HG03521 (cell line): ENCODE results near the gene OOEP.

ENCODE experiments used
- ATAC-seq: cut with Tn5 transposase; IDR thresholded peaks from one replicate; pipeline ENCODE4 v1.9.1; 2021; ENCODE audit warnings: mild to moderate bottlenecking, moderate library complexity; ENCODE audit not compliant: unreplicated experiment

Gene OOEP

DNA sequence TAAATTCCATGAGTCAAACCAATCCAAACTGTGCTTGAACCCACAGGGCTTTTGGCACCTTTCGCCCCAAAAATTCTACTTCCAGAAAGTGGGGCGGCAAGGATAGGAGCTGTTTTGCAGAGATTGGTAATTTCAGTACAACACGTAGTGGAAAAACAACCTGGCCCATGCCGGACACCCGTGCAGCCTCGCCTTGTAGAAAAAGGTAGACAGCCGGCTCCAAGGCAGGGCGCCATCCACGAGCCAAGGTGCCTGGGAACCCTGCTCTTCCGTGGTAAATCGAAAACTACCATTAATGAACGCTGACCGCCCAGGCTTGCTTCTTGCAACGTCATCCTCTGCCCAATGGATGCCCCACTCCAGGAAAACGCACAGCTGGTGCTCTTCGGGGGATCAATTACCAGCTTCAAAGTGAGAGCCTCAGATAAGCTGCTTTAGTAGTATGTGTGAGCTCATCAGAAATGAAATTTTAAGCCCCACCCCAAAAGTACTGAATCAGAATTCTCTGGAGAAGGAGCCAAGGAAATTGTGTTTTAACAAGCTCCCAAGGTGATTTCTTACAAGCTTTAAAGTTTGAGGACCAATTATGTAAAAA lies 1.8 kb downstream of the OOEP start:
- no peak for ATAC-seq

DNA sequence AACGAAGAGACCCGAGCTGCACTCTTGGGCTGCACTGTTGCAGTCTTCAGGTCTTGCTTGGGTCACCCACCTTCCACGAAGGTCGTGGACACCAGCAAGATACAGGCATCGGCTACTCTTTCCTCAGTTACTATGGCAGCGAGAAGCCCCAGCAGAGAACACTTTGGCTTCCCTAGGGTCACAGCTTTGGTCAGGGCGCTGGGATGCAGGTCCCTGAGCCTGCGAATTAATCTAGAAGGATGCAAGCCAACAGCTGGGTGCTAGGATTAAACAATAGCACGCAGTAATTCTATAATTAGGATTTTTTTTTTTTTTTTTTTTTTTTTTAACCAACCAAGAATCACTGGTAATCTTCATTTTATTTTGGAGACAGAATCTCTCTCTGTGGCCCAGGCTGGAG lies 5.1 kb downstream of the OOEP start:
- ATAC-seq: no peak

DNA sequence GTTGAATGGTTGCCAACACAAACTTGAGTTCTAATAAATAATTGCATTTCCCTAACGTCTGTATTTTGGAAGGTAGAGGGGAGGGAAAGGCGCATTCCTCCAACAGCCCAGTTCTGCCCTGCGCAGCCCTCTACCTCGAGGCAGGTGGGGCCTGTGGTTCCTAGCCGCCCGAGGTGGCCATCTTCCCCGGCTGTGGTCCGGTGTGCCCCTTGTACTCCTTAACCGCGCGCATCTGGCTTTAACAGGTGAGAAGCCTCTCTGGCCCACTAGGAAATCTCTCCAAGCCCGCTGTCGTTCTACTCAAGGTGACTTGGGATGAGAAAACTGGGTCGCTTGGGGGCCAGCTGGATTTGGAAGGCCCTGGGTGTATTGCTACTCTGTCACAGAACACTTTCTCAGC lies 5.6 kb downstream of the OOEP start:
- no peak for ATAC-seq

DNA sequence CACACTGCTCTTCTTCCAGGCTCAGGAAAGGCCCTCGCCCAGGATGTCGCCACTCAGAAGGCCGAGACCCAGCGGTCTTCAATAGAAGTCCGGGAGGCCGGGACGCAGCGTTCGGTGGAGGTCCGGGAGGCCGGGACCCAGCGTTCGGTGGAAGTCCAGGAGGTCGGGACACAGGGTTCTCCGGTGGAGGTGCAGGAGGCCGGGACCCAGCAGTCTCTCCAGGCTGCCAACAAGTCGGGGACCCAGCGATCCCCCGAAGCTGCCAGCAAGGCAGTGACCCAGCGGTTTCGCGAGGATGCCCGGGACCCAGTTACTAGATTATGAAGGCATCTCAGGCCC lies 6.2 kb downstream of the OOEP start:
- no peak for ATAC-seq

DNA sequence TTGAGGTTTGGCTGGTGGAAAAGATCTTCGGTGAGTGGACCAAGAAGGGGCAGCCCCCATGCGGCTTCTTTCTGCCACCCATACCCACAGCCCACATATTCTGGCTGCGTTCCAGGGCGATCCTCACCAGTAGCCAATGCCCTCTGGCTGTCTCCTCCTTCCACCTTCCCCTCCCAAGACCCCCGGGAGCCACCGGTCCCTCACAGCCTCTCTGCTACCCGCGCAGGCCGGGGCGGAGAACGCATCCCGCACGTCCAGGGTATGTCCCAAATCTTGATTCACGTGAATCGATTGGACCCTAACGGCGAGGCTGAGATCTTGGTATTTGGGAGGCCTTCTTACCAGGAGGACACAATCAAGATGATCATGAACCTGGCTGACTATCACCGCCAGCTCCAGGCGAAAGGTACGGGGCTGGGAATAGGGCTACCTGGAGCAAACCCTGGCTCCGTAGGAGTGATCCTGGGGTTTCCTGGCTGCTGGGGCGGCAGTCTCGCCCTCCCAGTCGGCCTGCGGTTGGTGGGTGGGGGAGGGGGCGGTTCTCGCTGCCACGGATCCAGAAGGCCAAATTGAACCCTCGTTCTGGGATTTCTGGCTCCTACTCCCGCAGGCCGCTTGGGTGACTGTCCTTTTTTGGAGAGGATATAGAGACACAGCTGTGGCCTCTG lies 6.7 kb downstream of the OOEP start:
- no peak for ATAC-seq

DNA sequence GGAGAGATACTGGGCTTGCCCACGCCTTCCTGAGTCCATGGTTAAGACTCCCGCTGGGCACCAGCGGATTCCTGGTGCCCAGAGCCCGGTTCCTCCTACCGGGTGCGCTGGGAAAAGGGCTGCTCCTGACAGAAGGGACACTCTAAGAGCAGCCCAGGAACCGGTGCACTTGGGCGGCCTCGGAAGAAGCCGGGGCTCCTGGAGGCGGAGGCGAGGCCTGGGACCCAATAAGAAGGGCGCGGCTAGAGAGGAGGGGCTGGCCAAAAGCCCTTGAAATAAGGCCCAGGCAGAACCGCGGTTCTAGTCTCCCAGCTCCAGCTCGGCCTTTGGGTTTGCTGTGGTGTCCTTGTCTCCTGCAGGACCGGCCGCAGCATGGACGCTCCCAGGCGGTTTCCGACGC lies 7.3 kb downstream of the OOEP start, which contains the start of gene KHDC3L:
Gene KHDC3L (plus strand): TSS at position 301 of the 400 bp plus-strand sequence. CDS start 72 bp downstream, at position 373.
- no peak for ATAC-seq

DNA sequence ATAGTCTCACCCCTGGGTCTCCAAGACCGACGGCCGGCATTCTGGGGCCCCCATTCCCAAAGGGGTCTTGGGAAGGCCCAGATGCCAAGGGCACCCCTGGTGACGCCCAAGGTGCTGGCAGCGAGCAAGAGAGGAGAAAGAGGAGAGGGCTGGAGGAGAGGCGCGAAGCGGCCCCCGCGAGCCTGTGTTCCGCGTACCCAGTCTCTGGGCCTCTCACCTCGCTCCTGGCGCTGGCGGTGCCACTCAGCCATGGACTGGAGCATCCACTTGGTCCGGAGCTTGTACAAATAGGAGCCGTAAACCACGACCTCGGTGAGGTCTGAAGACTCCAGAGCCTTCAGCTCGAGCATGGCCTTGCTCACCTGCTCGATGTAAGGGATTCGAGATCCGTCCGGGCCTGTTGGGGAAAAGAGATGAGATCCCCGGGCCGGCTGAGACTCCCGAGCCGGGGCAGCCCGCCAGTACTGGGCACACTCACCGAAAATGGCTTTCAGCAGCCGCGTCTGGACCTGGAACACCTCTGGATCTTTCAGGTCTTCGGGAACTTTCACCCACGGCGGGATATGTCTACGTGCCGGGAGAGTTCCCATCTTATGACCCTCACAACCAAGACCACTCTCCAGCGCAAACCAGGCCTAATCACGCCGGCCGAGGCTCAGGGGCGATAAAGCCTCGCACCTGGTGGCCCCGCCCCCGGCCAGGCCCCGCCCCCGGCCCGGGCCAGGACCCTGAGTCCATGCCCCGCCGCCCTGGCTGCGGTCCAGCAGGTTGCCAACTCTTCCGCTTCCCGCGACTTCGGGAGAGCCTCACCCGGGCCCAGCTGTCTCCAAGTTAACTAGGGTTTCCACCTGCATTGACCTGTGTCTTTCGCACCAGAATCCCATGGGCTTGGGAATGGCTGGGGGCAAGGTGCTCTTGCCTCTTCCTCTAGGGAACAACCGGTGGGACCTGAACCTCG lies 15.8 kb downstream of the OOEP start, which contains the start of gene DPPA5:
Gene DPPA5 (minus strand): TSS at position 641 of the 958 bp plus-strand sequence. CDS start 51 bp downstream, at position 590.
- ATAC-seq: no peak

DNA sequence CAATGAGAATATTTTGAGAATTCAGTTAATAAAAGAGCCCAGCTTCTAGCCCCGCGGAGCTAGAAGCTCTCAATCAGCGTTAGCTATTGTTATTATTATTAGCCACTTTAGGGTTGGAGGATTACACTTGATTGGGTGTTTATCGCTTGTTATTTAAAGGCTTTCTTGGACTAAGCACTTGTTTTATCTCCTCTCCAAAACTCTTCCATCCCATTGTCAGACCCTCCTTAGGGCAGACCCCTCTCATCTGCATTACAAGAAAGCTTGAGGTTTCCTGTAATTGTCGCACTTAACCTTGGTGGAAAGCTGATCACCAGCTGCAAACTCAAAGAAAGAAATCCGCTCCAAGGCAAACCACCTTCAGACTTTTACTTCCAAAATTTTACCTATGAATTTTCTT lies 20.4 kb downstream of the OOEP start:
- no peak for ATAC-seq

DNA sequence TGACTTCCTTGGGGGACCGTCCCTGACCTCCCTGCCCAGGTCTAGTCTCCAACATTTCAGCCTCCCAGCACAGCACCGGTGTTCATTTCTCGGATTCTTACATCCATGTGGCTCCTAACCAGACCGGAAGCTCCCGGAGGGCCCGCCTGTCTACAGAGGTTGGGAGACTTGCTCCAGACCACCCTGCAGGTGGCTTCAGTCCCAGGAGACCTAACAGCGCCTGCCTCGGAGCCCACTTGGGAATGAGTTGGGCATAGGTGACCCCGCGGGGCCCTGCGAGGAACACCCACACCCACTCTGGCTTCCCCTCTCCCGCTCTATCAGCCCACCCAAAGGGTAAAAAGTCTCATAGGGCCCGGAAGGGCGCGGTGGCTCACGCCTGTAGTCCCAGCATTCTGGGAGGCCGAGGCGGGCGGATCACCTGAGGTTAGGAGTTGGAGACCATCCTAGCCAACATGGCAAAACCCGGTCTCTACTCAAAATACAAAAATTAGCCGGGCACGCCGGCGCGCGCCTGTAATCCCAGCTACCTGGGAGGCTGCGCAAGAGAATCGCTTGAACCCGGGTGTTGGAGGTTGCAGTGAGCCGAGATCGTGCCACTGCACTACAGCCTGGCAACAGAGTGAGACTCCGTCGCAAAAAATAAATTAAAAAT lies 21.0 kb downstream of the OOEP start:
- no peak for ATAC-seq

DNA sequence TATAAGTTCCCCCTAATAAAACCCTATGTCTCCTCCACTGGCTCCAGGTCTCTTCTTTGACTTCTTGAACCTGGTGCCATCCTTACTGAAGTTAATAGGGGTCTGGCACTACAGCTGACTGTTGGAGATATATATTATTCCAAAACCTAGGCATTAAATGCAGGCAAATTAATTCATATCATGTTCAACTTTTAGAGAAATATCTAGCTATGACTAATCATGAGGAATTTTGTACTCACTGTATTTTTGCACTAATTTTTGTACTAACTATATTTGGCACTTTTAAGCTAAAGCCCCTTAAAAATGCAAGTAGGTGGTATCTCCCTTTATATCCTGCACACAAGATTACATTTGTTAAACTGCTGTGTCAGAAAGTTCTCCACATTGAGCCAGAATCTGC lies 26.5 kb downstream of the OOEP start:
- no peak for ATAC-seq

DNA sequence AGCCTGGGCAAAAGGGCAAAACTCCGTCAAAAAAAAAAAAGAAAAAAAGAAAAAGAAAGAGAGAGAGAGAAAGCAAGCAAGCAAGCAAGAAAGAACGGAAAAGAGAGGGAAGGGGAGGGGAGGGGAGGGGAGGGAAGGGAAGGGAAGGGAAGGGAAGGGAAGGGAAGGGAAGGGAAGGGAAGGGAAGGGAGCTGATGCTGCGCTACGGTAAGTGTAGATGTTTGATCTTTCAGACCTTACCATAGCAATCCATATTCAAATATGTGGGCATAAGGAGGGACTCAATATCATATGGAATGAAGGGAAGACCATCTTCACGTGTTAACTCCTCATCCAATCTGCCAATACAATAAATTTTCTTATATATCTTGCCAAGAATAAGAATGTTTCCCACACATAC lies 27.5 kb downstream of the OOEP start:
- no peak for ATAC-seq

DNA sequence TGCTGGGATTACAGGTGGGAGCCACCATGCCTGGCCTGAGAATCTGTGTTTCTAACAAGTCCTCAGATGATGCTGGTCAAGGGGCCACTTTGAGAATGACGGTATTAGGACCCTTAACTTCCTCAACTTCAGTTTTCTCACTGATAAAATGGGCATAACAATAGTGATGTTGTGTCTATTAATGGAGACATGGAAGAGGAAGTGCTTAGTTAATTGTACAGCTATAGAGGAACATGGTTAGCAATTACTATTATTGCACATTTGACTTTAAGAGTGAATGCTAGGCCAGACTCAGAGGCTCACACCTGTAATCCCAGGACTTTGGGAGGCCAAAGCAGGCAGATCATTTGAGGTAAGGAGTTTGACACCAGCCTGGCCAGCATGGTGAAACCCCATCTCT lies 28.4 kb downstream of the OOEP start:
- no peak for ATAC-seq

DNA sequence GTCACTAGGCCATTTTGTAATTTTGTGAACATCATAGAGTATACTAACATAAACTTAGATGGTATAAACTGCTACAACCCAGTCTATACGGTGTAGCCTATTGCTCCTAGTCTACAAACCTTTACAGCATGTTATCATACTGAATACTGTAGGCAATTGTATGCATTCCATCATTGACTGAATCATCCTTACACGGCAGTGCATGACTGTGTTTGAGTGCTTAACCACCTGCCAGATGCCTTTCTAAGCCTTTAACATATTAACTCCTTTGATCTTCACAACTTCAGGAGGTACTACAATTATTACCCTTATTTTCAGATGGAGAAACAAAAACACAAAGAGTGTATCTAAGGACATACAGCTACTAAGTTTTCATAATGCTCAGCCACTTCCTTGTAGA lies 29.6 kb downstream of the OOEP start:
- no peak for ATAC-seq

DNA sequence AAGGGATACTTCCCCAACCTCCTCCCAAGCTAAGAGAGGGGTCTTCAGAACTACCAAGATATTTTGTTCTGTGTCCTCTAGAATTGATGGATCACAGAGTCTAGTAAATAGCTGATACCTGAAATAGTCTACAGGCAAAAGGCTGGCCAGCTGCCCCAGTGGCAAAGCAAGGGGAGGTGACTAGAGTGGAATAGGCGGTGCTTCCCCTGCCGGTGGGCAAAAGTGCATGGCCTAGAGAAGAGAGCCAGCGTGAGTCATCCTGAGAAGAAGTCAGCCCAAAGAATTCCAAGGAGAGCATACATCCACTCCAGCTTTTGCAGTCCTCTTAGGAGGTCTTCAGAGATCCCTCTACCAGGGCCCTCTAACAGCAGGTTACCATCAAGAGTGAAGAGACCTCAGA lies 30.4 kb downstream of the OOEP start:
- no peak for ATAC-seq

DNA sequence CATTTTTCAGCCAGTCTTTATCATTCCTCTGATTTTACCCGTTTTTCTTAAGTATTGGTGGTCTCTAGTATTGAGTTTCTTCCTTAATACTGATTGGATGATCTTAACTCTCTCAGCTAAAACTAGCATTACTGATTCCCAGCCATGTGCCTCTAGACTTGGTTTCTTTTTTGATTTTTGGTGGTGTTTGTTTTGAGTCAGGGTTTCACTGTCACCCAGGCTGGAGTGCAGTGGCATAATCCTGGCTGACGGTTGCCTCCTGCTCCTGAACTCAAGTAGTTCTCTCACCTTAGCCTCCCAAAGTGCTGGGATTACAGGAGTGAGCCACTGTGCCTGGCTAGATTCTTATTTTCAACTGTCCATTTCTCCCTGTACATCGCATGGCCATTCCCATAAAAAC lies 40.5 kb downstream of the OOEP start:
- ATAC-seq: no peak

DNA sequence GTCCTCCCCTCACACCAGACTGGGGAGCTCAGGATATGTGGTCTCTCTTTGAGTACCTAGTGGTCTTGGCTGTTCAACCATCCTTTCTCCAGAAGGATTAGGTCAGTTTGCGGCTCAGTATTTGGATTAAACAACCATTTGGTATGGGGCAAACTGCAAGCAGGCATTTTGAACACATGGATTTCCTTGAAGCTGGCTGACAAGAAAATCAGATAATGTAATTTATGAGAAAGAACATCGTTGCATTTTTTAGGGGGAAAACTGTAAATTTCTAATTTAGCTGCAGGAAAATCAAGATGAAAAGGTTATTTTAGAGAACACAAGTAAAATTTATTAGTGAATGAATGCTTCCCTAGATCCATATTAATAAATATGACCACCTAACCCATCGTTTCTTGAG lies 40.9 kb downstream of the OOEP start:
- no peak for ATAC-seq

DNA sequence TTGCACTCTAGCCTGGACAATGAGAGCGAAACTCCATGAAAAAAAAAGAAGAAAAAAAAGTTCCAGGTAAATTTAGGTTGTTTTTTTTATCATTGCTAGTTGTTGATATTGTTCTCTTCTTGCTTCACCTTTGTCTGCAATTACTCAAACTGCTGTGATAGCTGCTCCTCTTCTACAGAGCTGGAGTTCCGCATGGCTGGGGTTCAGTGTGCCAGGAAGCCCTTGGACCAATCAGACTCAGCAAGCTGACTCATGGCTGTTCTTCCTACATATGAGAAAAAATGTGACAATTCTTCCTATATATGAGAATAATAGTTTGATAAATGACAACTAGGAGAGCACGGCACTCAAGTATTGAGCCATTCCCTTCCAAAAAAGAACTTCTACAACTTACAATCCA lies 44.0 kb downstream of the OOEP start:
- no peak for ATAC-seq

DNA sequence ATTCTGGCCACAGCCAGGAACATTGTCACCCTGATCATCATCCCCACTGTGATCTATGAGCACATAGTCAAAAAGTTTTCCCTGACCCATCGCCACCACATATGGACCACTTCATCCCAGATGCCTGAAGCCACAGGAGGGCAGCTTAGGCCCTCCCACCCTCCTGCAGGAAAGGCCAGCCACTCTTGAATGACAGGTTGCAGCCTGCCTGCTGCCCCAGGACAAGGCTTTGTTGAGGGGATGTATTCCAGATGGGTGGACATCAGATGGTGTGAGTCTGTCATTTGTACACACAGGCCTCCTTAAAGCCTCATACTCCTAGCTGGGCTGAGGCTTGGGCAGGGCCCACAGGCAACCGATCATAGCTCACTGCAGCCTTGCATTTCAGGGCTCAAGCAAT lies 46.4 kb downstream of the OOEP start:
- ATAC-seq: no peak
